GM21723 (cell line): ENCODE data around the gene TTC33.
A peak's percentile ranks its signal among the peaks of the same experiment; 100 is the strongest.

Experiments used
- ATAC-seq: cut with Tn5 transposase; IDR thresholded peaks from one replicate; pipeline ENCODE4 v1.9.1; 2021; ENCODE audit warnings: mild to moderate bottlenecking, moderate library complexity; ENCODE audit not compliant: unreplicated experiment

TTC33 gene

GRCh38 chr5:40780858-40781257, 25.1 kb upstream of the TTC33 start:
- no peak for ATAC-seq

- ATAC-seq, result no peak
Measured at GRCh38 chr5:40780199-40780598, 24.4 kb upstream of the TTC33 start.

- ATAC-seq, result no peak
Measured at GRCh38 chr5:40779561-40779960, 23.8 kb upstream of the TTC33 start.

- no peak for ATAC-seq
Measured at GRCh38 chr5:40778133-40778532, 22.4 kb upstream of the TTC33 start.

- ATAC-seq, result no peak
Measured at GRCh38 chr5:40776658-40776977, 20.9 kb upstream of the TTC33 start.

- ATAC-seq, result no peak
Measured at GRCh38 chr5:40775846-40776657, 20.3 kb upstream of the TTC33 start.

- ATAC-seq, result no peak
Measured at GRCh38 chr5:40775085-40775845, 19.5 kb upstream of the TTC33 start.

- no peak for ATAC-seq
Measured at GRCh38 chr5:40774623-40775022, 18.9 kb upstream of the TTC33 start.

- ATAC-seq, result no peak
Measured at GRCh38 chr5:40770764-40771163, 15.0 kb upstream of the TTC33 start.

GRCh38 chr5:40762705-40763104, 6.9 kb upstream of the TTC33 start:
- no peak for ATAC-seq

GRCh38 chr5:40757400-40757799, 1.6 kb upstream of the TTC33 start:
- ATAC-seq, result no peak

- ATAC-seq, result peak; percentile 86
Measured at GRCh38 chr5:40755093-40755406, 711 bp downstream of the TTC33 start.

- ATAC-seq, result peak; percentile 20
Measured at GRCh38 chr5:40754381-40755092, 1.2 kb downstream of the TTC33 start.

- ATAC-seq, result no peak
Measured at GRCh38 chr5:40746703-40747102, 9.1 kb downstream of the TTC33 start.

- no peak for ATAC-seq
Measured at GRCh38 chr5:40743771-40744170, 12.0 kb downstream of the TTC33 start.

GRCh38 chr5:40738502-40738901, 17.3 kb downstream of the TTC33 start:
- no peak for ATAC-seq

GRCh38 chr5:40736103-40736875, 19.5 kb downstream of the TTC33 start:
- ATAC-seq, result no peak

- ATAC-seq, result no peak
Measured at GRCh38 chr5:40735609-40736008, 20.2 kb downstream of the TTC33 start.

GRCh38 chr5:40734986-40735385, 20.8 kb downstream of the TTC33 start:
- no peak for ATAC-seq

GRCh38 chr5:40733879-40734563, 21.7 kb downstream of the TTC33 start:
- no peak for ATAC-seq

- ATAC-seq, result no peak
Measured at GRCh38 chr5:40733434-40733833, 22.3 kb downstream of the TTC33 start.
